BE2C (cell line): Measurements from ENCODE around the gene DET1.

Experiments
- DNase-seq: peaks from one replicate; pipeline ENCODE4 v3.0.0-alpha.2; 2020
- H3K27me3 ChIP-seq: fragments of 250-450 bp; sonication (Bioruptor Pico); 2 replicates; pipeline ENCODE4 v1.5.1; 2020; ENCODE audit warnings: mild to moderate bottlenecking
- H3K36me3 ChIP-seq: fragments of 250-450 bp; sonication (Bioruptor Pico); 2 replicates; pipeline ENCODE4 v1.5.1; 2020; ENCODE audit warnings: mild to moderate bottlenecking
- H3K4me1 ChIP-seq: fragments of 250-450 bp; sonication (Bioruptor Pico); 2 replicates; pipeline ENCODE4 v1.5.1; 2020
- H3K4me3 ChIP-seq: 2 replicates; pipeline ENCODE4 v1.5.1; 2011; ENCODE audit warnings: low read depth, low read length
- H3K9me3 ChIP-seq: fragments of 250-450 bp; sonication (Bioruptor Pico); 2 replicates; pipeline ENCODE4 v1.5.1; 2020
- CTCF ChIP-seq: IDR thresholded peaks from 2 replicates; pipeline ENCODE4 v1.5.1; 2012; ENCODE audit warnings: mild to moderate bottlenecking, low read depth, low read length

DET1 gene

GRCh38 chr15:88579322-88579721 lies 32.8 kb upstream of the DET1 start:
- Histone ChIP-seq H3K4me1 (peaks cover 8% of the 10 kb centered on the region), H3K27me3 (no peaks in the 10 kb centered on the region), H3K36me3 (no peaks in the 10 kb centered on the region), H3K9me3 (no peaks in the 10 kb centered on the region), H3K4me3 (no peak overlapping the region)
- no peak for TF ChIP-seq CTCF
- DNase-seq: no peak

GRCh38 chr15:88574655-88575054 lies 28.2 kb upstream of the DET1 start:
- Histone ChIP-seq H3K27me3 (no peaks in the 10 kb centered on the region), H3K4me1 (peaks cover 18% of the 10 kb centered on the region), H3K36me3 (no peaks in the 10 kb centered on the region), H3K4me3 (no peak overlapping the region), H3K9me3 (no peaks in the 10 kb centered on the region)
- no peak for DNase-seq
- no peak for TF ChIP-seq CTCF

GRCh38 chr15:88574077-88574476 lies 27.6 kb upstream of the DET1 start:
- no peak for DNase-seq
- no peaks in the 10 kb centered on the region for H3K27me3 ChIP-seq
- H3K36me3 ChIP-seq: no peaks in the 10 kb centered on the region
- no peak overlapping the region for H3K4me3 ChIP-seq
- H3K9me3 ChIP-seq: no peaks in the 10 kb centered on the region
- peaks cover 18% of the 10 kb centered on the region for H3K4me1 ChIP-seq
- TF ChIP-seq CTCF: no peak

GRCh38 chr15:88571852-88572259 lies 25.4 kb upstream of the DET1 start:
- no peaks in the 10 kb centered on the region for H3K9me3 ChIP-seq

GRCh38 chr15:88571153-88571851 lies 24.8 kb upstream of the DET1 start:
- Histone ChIP-seq H3K9me3 (no peaks in the 10 kb centered on the region), H3K4me3 (peak overlapping the region; percentile 19; the same call in 1 of the 2 replicates), H3K36me3 (no peaks in the 10 kb centered on the region), H3K27me3 (no peaks in the 10 kb centered on the region), H3K4me1 (peaks cover 18% of the 10 kb centered on the region)
- no peak for TF ChIP-seq CTCF
- peak; percentile 64 for DNase-seq

More at GRCh38 chr15:88571852-88572259, 25.4 kb upstream of the DET1 start:
- H3K27me3 ChIP-seq: no peaks in the 10 kb centered on the region
- peak; percentile 49 for DNase-seq
- peaks cover 18% of the 10 kb centered on the region for H3K4me1 ChIP-seq
- peak overlapping the region; percentile 19; the same call in 1 of the 2 replicates for H3K4me3 ChIP-seq
- no peaks in the 10 kb centered on the region for H3K36me3 ChIP-seq
- no peak for TF ChIP-seq CTCF

GRCh38 chr15:88568589-88568988 lies 22.1 kb upstream of the DET1 start:
- no peaks in the 10 kb centered on the region for H3K9me3 ChIP-seq

More at GRCh38 chr15:88568589-88568988, 22.1 kb upstream of the DET1 start:
- no peaks in the 10 kb centered on the region for H3K27me3 ChIP-seq
- H3K36me3 ChIP-seq: no peaks in the 10 kb centered on the region
- TF ChIP-seq CTCF: no peak
- H3K4me3 ChIP-seq: no peak overlapping the region
- peaks cover 18% of the 10 kb centered on the region for H3K4me1 ChIP-seq
- no peak for DNase-seq
